Amygdala (tissue), 56 donors: ENCODE results near the gene KCNAB2.
"Not testable (repeated sequence)": the region's sequence is repeated elsewhere in the genome, so short reads cannot be mapped to it uniquely, and the experiment has no call there.

ENCODE experiments used
- DNase-seq, 56 donors: peaks; one replicate each; lab custom pipeline; 2025; lab: John Stamatoyannopoulos, UW

Gene KCNAB2

DNA sequence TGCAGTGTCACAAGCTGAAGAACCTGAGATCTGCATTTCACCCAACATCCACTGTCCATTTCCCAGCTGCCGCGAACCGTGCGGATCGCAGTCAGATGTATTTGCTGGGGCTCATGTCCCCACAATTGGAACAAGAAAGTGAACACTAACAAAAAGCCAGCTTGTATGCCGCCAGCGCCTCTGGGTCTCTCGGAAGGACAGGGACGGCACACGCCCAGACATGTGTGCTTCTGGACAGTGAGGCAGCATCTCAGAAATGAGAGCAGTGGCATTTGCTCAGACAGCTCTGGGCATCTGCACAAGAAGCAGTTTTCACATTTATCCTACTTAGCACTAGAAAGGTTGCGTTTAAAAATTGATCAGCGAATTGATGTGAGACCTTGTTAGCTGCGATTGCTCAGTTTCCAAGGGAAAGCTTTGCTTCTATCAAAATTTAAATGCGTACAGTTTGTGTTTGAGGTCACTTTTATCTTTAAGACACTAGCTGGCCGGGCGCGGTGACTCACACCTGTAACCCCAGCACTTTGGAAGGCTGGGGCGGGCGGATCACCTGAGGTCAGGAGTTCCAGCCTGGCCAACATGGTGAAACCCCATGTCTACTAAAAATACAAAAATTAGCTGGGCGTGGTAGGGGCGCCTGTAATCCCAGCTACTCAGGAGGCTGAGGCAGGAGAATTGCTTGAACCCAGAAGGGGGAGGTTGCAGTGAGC is 28.7 kb downstream of the KCNAB2 start:
- DNase-seq: no peak

- DNase-seq: no peak
Observed at GRCh38 chr1:6075748-6076147, 30.1 kb downstream of the KCNAB2 start.

DNA sequence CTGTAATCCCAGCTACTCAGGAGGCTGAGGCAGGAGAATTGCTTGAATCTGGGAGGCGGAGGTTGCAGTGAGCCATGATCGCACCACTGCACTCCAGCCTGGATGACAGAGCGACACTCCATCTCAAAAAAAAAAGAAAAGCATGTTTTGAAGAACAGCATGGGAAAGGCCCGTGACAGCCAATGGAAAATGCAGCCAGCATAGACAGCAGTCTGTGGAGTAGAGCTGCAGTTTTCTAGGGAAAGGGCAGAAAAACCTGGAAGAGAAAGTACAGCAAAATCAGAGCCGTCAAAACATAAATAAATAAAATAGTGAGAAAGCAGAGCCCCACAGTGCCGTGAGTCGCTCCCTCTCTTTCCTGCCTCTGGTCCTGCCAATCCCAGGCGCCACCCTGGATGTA is 31.4 kb downstream of the KCNAB2 start:
- DNase-seq: not testable (repeated sequence)

DNA sequence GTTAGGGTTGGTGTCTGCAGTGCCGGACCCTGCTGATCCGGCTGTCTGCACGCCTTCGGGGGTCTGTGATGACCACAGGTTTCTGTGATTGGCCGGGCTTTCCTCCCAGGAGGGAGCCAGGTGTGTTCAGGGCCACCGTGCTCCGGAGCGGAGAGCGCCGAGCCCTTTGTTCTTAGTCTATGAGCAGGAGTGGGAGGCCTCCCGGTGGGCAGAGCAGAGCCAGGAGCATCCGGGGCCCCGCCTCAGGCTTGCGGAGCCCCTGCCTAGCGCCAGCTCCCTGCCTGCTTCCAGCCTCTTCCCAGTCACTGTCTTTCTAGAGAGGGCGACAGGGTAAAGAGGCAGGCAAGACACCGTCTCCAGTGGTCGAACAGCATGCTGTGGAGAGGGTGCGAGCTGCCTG is 31.8 kb downstream of the KCNAB2 start:
- DNase-seq: no peak

DNA sequence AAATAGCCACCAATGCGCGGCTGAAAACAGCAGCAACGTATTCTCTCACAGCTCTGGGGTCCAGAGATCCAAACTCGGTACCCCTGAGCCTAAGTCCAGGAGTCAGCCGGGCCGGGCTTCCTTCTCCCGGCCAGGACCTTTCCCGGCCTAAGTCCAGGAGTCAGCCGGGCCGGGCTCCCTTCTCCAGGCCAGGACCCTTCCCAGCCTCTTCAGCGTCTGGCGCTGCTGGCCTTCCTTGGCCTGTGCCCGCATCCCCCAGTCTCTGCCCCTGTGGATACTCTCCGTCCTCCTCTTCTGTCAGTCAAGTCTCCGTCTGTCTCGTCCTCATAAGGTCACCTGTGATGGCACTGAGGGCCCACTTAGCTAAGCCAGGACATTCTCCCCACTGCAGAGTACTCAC is 32.2 kb downstream of the KCNAB2 start:
- no peak for DNase-seq

DNA sequence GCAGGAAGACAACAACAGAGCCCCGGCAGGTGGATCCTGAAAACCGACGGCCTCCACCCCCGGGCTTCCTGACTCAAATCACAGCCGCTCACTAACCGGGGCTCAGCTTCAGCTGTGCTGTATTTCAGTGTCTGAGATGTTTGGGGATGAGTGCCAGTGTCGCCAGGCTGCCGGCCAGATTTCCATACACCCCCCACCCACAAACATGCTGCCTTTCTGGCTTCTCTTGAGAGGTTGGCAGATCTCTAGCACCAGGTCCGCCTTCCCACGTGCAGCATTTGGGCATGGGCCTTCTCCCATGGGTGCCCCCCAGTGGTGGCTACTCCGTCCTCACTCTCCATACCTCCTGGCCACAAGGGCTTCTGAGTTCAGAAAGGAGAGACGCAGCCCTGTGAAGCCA is 34.8 kb downstream of the KCNAB2 start:
- peak in 19 of 56 donors; percentile 7 to 54 (median 26) for DNase-seq

DNA sequence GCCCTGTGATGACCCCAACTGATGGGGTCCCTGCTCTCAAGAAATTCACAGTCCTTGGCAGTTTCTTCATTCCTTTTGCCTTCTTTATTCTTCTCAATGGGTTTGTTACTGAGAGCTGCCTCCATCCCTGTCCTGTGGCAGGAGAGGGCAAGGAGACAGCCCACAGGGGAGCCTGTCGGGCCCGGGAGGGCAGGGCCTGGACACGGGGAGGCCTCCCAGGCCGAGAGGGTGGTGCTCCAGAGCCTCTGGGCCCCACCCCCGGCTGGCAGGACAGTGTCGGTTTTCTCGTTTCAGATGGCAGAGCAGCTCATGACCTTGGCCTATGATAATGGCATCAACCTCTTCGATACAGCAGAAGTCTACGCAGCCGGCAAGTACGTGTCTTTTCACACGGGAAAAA is 36.2 kb downstream of the KCNAB2 start:
- DNase-seq: no peak

DNA sequence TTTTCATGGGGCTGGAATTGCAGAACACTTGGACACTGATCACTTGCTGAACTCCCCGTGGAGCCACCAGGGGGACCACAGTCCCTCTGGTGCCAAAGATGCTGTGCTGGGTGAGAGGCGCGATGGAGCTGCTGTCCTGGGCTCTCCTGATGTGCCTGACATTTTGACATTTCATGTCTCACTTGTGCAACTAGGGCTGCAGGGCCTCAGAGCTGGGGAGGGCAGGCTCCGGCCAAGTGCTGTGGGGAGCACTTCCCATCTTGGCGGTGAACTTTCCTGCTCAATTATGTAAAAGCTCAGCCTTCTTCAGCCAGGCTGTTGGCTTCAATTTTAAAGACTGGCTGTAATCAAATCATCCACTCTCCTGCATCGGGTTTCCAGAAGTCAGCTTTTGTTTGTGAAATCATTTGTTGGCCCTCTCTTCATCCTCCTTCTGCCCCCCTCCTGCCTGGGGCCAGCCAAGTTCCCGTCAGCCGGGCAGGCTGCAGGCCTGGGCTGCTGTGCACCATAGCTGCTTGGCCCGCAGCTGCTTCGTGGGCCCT is 36.8 kb downstream of the KCNAB2 start:
- DNase-seq: peak in 6 of 56 donors; percentile 3 to 48 (median 16)

GRCh38 chr1:6083385-6083784 is 37.7 kb downstream of the KCNAB2 start:
- no peak for DNase-seq

DNA sequence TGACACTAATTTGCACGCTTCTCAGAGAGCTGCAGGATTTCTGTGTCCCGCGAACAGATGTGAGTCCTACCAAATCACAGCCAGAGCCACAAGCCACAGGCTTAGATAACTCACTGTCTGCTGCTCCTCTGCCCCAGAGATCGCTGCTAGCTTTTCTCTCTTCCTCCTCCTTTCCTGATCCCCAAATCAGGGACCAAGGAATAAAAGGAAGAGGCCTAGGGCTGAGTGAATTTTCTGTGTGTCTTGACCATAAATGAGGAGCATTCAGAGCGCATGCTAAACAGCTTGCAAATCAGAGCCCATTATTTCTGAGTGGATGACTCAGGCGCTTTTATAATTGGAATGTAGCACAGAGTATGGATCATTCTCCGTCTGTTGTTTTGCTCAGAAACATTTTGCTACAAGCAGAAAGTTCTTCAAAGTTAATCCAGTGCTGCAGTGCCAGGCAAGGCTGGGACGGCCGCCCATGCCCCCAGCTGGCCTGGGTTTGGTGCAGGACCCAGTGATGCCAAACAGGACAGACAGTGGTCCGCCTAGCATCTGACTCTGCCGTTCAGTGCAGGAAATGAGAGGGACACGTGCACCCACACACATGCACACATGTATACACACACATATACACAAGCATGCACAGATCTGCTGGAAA is 38.2 kb downstream of the KCNAB2 start:
- peak in 13 of 56 donors; percentile 16 to 72 (median 38) for DNase-seq

GRCh38 chr1:6084781-6085495 is 39.2 kb downstream of the KCNAB2 start:
- no peak for DNase-seq

DNA sequence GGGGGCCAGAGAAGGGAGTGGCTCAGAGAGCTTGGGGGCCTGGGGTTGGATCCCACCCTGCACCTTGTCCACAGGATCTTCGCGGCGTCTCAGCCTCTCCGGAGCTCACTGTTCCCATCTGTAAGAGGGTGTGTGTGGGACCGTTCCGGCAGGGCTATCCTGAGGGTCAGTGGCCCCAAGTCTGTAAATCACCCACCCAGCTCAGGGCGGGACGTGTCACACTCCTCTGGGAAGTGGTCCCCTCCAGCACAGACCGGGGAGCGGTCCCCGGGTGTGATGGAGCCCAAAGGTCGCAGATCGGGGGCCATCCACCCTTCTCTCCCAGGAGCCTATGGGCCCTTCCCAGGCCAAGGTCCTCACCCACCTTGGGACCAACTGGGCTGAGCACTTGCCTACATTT is 40.0 kb downstream of the KCNAB2 start:
- DNase-seq: no peak

DNA sequence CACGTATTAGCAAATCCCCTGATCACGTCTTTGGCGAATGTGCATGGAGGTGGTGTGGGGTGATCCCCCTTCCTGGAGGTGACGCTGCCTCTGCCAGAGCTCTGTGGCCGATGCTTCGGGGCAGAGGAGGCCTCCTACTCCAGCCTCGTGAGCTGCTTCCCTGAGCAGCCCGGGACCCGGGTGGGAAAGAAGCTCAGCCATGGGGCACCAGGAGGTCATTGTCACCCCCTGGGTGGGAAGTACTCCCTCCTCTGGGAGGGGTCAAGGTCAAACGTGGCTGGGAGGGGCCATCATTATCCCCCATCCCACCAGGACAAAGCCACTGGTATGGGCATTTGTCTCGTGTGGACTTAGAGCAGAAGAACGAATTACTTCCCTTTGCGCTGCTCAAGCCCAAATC is 40.7 kb downstream of the KCNAB2 start:
- no peak for DNase-seq

DNA sequence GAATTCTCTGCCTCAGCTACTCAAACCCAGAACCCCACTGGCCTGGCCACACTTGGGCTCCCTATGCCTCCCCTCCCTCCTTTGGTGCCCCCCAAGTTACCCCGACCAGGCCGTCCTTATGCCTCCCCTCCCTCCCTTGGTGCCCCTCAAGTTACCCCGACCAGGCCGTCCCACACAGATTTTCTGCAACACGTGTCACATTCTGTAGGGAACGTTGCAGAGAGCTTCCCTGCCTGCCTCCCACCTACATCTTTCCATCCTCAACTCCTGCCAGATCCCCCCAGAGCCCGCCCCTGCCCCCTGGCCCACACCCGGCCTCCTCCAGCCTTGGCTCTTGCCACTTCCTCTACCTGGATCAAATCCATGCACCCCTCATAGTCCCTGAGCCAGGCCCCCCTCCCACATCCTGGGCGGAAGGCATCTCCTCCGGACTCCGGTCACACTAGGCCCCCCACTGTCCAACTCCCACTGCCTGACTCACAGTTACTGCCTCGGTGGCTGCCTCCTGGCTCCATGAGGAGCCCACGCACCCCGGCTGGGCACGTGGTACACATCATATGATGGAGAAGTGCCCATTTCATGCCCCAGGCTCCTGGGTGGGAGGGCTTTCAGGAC is 41.2 kb downstream of the KCNAB2 start:
- peak in 4 of 56 donors; percentile 15 to 41 (median 20) for DNase-seq

DNA sequence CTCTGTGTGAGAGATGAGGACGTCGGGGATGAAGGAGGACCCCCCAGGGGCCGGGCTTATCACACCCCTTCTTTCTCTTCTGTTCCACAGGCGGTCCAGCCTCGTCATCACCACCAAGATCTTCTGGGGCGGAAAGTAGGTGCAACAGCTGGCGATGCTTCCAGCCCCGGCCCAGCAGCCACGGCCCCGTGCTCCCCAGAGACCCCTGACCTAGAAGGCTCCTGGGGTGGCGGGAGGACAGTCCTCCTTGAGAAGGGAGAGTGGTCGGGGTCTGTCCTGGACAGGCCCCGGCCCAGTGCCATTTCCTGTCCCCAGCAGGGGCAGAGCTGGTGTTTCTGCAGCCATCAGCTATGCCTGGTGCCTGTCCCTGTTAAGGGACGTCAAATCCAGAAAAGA is 41.7 kb downstream of the KCNAB2 start:
- no peak for DNase-seq

- DNase-seq: no peak
Observed at GRCh38 chr1:6087958-6088357, 42.3 kb downstream of the KCNAB2 start.

- no peak for DNase-seq
Observed at GRCh38 chr1:6088956-6089355, 43.3 kb downstream of the KCNAB2 start.

- no peak for DNase-seq
Observed at GRCh38 chr1:6090288-6090687, 44.6 kb downstream of the KCNAB2 start.

- DNase-seq: no peak
Observed at GRCh38 chr1:6090996-6091822, 45.5 kb downstream of the KCNAB2 start.

DNA sequence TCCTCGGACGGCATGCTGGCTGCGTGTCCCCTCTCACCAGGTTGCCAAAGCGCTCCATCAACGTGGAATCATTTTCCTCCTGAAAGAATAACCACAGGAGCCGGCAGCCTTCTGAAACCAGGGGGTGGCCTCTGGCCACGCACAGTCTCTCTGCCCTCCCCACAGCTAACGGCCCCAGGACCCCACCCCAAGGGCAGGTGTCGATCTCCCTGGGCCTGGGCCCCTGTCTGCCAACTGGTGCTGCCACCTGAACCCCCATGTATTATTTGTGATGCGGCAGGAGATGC is 46.1 kb downstream of the KCNAB2 start:
- DNase-seq: no peak
